ENCODE measurements around the gene HP1BP3. TPM values are rescaled to one million over a fixed set of nuclear protein-coding genes. Genes with fewer than 3 reads are reported as not detected.

The HP1BP3 gene
- total RNA-seq, 4 donors from 2014 or later, result 213 to 349 (median 277) TPM

DNA sequence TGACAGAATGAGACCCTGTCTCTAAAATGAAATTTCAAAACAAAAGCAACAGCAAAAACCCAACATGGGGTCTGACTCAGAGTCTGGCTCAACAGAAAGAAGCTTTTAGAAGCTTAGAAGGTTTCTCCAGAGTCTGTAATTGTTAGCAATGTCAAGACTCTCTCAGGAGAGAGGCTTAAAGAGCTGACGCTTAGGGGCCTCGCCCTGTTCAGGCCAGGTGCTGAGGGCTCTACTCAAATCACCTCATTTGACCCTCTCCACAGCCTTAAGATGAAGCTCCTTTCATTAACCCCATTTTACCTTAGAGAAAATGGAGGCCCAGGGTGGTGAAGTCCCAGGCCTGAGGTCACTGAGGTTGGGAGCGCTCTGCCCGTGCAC is 64.0 kb downstream of the HP1BP3 start:
- 93% methylated on average over 4 of the region's 4 CpGs for WGBS
- no peak for DNase-seq (ENCODE audit: extremely low spot score)
- Histone ChIP-seq H3K4me1 (peaks cover under 1 to 2% (median 2%) of the 10 kb centered on the region in 4 donors), H3K9me3 (no peaks in the 10 kb centered on the region), H3K27ac (replicated peaks in 1 of 4) (no peak overlapping the region), H3K4me3 (no peak overlapping the region), H3K36me3 (no peaks in the 10 kb centered on the region), H3K27me3 (no peaks in the 10 kb centered on the region)
- TF ChIP-seq POLR2A (IDR thresholded peaks at IDR 0.05; ENCODE audit: low read depth) (no peak), EP300 (IDR thresholded peaks at IDR 0.05) (no peak), POLR2AphosphoS5 (IDR thresholded peaks at IDR 0.05) (no peak)
- TF ChIP-seq, protein P1, sequence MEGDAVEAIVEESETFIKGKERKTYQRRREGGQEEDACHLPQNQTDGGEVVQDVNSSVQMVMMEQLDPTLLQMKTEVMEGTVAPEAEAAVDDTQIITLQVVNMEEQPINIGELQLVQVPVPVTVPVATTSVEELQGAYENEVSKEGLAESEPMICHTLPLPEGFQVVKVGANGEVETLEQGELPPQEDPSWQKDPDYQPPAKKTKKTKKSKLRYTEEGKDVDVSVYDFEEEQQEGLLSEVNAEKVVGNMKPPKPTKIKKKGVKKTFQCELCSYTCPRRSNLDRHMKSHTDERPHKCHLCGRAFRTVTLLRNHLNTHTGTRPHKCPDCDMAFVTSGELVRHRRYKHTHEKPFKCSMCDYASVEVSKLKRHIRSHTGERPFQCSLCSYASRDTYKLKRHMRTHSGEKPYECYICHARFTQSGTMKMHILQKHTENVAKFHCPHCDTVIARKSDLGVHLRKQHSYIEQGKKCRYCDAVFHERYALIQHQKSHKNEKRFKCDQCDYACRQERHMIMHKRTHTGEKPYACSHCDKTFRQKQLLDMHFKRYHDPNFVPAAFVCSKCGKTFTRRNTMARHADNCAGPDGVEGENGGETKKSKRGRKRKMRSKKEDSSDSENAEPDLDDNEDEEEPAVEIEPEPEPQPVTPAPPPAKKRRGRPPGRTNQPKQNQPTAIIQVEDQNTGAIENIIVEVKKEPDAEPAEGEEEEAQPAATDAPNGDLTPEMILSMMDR (IDR thresholded peaks at IDR 0.05), result no peak
- intact Hi-C loops (cut with DNase I), result no loop called here

DNA sequence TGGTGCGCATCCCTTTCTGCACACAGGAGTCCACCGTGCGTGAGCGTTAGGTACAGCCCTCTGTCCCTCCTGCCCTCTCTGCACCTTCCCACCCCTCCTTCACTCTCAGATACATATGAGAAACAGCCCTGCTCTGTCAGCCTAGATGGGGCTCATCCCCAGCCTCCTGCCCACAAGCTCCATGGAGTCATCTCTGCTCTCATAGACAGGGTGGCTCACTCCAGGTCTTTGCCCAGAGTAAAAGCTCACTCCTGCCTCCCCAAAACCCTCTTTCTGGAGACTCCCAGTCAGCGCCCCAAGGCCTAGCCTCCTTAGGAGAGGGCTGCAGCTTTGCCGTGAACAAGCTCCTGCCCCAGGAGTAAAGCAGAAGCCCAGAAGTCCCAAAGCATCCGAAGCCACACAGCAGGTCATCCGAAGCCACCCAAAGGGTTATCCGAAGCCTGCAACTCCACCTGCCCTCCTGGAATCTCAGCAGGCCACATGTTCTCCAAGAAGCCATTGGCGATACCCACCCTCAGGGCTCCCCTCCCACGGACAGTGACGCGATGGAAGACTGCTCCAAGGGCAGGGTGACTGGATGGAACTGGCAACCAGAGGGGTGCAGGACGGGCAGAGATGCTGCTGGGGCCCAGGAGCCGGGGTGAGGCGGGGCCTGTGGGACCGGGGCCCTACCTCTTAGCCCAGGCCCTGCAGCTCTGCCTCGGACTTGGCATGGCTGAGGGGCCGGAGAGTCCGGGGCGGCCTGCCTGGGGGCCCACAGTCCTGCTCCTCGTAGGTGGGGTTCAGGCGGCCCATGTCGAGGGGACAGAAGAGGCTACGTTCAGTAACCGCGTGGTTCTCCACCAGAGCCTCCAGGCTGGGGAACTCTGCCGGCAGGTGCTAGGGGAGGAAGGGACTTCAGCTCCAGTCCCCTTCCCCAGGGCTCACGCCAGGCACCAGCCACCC is 65.7 kb downstream of the HP1BP3 start:
- DNase-seq (ENCODE audit: extremely low spot score), result no peak
- 92% methylated on average over 15 of the region's 29 CpGs for WGBS
- H3K4me1 ChIP-seq, result peaks cover 9 to 17% (median 12%) of the 10 kb centered on the region in 4 donors
- H3K9me3 ChIP-seq, result no peaks in the 10 kb centered on the region
- H3K36me3 ChIP-seq, result no peaks in the 10 kb centered on the region
- intact Hi-C loops (cut with DNase I), result no loop called here
- TF ChIP-seq, protein P1 (IDR thresholded peaks at IDR 0.05), result no peak
- TF ChIP-seq EP300 (IDR thresholded peaks at IDR 0.05), result no peak
- no peak overlapping the region for H3K4me3 ChIP-seq
- H3K27ac ChIP-seq (replicated peaks in 1 of 4), result no peak overlapping the region
- peaks cover 0 to 9% (median 2%) of the 10 kb centered on the region in 4 donors for H3K27me3 ChIP-seq

DNA sequence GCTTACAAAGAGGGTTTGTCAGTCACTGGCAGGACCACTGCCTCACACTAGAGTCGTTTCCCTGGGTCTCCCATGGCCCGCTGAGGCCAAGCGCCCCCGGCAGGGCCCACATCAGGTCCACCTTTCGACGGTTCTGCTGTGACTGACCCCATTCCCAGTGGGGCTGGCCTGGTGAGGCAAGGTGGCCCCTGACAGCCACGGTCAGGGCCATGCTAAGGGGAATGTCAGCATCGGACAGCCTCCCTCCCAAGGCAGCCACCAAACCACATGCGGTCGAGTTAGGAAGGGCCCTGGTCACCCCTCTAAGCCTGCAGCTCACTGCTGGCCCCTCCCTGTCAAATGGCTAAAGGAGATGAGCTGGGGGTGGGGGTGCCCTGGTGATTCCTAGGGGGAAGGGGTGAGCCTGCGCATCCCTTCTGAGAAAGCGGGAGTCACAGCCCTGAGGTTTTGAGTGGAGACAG is 66.4 kb downstream of the HP1BP3 start:
- Histone ChIP-seq H3K36me3 (no peaks in the 10 kb centered on the region), H3K9me3 (no peaks in the 10 kb centered on the region), H3K4me1 (peaks cover 9 to 17% (median 12%) of the 10 kb centered on the region in 4 donors), H3K4me3 (no peak overlapping the region), H3K27me3 (peaks cover 0 to 15% (median 2%) of the 10 kb centered on the region in 4 donors), H3K27ac (replicated peaks in 1 of 4) (no peak overlapping the region)
- WGBS, result 82% methylated on average over 12 of the region's 12 CpGs
- intact Hi-C loops (cut with DNase I), result no loop called here
- TF ChIP-seq EP300 (IDR thresholded peaks at IDR 0.05) (no peak), POLR2AphosphoS5 (IDR thresholded peaks at IDR 0.05) (no peak), POLR2A (IDR thresholded peaks at IDR 0.05; ENCODE audit: low read depth) (no peak)
- TF ChIP-seq, protein P1 (IDR thresholded peaks at IDR 0.05), result no peak
- DNase-seq (ENCODE audit: extremely low spot score), result no peak

DNA sequence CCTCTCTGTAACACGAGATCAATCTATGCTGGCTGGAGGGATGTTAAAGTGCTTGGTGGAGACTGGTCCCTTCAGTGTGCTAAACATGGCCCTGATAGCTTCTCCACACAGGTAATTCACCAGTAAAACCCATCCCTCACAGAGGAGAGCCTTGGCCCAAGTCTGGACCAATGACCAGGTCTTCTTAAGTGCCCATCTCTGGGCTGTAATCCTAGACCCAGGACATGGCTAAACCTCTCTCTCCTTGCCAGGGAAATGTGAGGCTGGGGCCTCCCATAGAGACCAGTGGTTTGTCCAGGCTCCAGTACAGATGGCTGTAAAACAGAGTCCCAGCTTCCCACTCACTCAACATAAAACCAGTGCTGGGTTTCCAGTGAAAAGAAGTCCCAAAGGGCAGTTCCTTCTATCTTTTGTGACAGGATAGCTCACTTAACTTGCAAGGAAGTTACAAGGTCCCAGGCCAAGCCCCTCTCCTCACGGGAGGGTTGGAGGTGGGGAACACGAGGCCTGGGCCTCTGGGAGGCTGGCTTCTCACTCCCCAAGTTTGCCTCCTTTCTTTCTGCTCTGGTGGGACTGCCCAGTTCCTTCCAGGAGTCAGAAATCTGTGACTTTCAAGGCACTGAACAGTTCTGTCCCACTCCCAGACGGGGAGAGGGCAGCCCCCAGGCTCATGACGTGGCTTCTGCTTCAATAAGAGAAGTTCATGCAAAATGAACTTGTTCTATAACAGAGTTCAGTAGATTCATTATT is 67.1 kb downstream of the HP1BP3 start:
- Histone ChIP-seq H3K4me3 (no peak overlapping the region), H3K4me1 (peaks cover 9 to 17% (median 12%) of the 10 kb centered on the region in 4 donors), H3K36me3 (no peaks in the 10 kb centered on the region), H3K27me3 (peaks cover 0 to 20% (median 4%) of the 10 kb centered on the region in 4 donors), H3K27ac (replicated peaks in 1 of 4) (no peak overlapping the region), H3K9me3 (no peaks in the 10 kb centered on the region)
- intact Hi-C loops (cut with DNase I), result no loop called here
- no peak for DNase-seq (ENCODE audit: extremely low spot score)
- whole genome bisulfite sequencing, result 81% methylated on average over 4 of the region's 5 CpGs
- TF ChIP-seq EP300 (IDR thresholded peaks at IDR 0.05), result no peak
- TF ChIP-seq POLR2AphosphoS5 (IDR thresholded peaks at IDR 0.05), result no peak
- TF ChIP-seq, protein P1 (IDR thresholded peaks at IDR 0.05), result no peak
- no peak for TF ChIP-seq POLR2A (IDR thresholded peaks at IDR 0.05; ENCODE audit: low read depth)
